Medulla oblongata (tissue), 1 donor: ENCODE measurements around the gene PRKCE.

Experiments used
- DNase-seq: peaks from one replicate; pipeline ENCODE4 v3.0.0-alpha.2; 2015; ENCODE audit errors: extremely low spot score

PRKCE gene

GRCh38 chr2:46227022-46227421 lies 575.5 kb downstream of the PRKCE start:
- no peak for DNase-seq

GRCh38 chr2:46227674-46228289 lies 576.3 kb downstream of the PRKCE start:
- no peak for DNase-seq

- no peak for DNase-seq
Measured at GRCh38 chr2:46229134-46230063, 577.9 kb downstream of the PRKCE start.

GRCh38 chr2:46230115-46230571 lies 578.7 kb downstream of the PRKCE start:
- DNase-seq: peak; percentile 17

- DNase-seq: no peak
Measured at GRCh38 chr2:46230677-46231425, 579.4 kb downstream of the PRKCE start.

GRCh38 chr2:46231721-46232120 lies 580.2 kb downstream of the PRKCE start:
- no peak for DNase-seq

GRCh38 chr2:46232860-46233259 lies 581.4 kb downstream of the PRKCE start:
- DNase-seq: peak; percentile 9

GRCh38 chr2:46236006-46236875 lies 584.8 kb downstream of the PRKCE start:
- DNase-seq: no peak

- no peak for DNase-seq
Measured at GRCh38 chr2:46236876-46237859, 585.7 kb downstream of the PRKCE start.
